Measurements from ENCODE around the gene PSMD14.

PSMD14 gene

GRCh38 chr2:161327582-161327981 lies 19.4 kb downstream of the PSMD14 start:
- ChIA-PET CTCF (no interaction called here), POLR2A (no interaction called here)
- H3K36me3 ChIP-seq (ENCODE audit: control insufficient read depth in 2 of 2, insufficient read depth in 1 of 2, low read length in 2 of 2): peaks cover 10 to 42% of the 10 kb centered on the region in 2 experiments; a peak in 2 of 3 replicates

GRCh38 chr2:161332371-161332967 lies 24.2 kb downstream of the PSMD14 start:
- Histone ChIP-seq H3K9me3 (ENCODE audit: control insufficient read depth, insufficient read depth, low read depth, low read length) (no peaks in the 10 kb centered on the region), H3K36me3 (ENCODE audit: control insufficient read depth in 2 of 2, insufficient read depth in 1 of 2, low read length in 2 of 2) (peaks cover 0 to 11% of the 10 kb centered on the region in 2 experiments; a peak in 2 of 3 replicates), H3K4me3 (ENCODE audit: low read depth, low read length) (no peak overlapping the region), H3K4me1 (ENCODE audit: control insufficient read depth, insufficient read depth, low read length) (no peaks in the 10 kb centered on the region), H3K27ac (ENCODE audit: extremely low read depth, low read depth, low read length) (no peak overlapping the region)
- ChIA-PET POLR2A (no interaction called here), CTCF (no interaction called here)
- no peak for TF ChIP-seq KLF7 (tag by site-specific recombination; IDR thresholded peaks at IDR 0.05; ENCODE audit: borderline replicate concordance)
- TF ChIP-seq ZNF221 (tag by site-specific recombination; IDR thresholded peaks at IDR 0.05; ENCODE audit: borderline replicate concordance): no peak
- no peak for TF ChIP-seq ZNF610 (tag by site-specific recombination; IDR thresholded peaks at IDR 0.05; ENCODE audit: borderline replicate concordance)
- no peak for TF ChIP-seq ZNF701 (tag by site-specific recombination; IDR thresholded peaks at IDR 0.05)
- TF ChIP-seq IKZF3 (tag by site-specific recombination; IDR thresholded peaks at IDR 0.05): no peak
- TF ChIP-seq ZNF140 (tag by site-specific recombination; IDR thresholded peaks at IDR 0.05): no peak
- TF ChIP-seq, protein P1, sequence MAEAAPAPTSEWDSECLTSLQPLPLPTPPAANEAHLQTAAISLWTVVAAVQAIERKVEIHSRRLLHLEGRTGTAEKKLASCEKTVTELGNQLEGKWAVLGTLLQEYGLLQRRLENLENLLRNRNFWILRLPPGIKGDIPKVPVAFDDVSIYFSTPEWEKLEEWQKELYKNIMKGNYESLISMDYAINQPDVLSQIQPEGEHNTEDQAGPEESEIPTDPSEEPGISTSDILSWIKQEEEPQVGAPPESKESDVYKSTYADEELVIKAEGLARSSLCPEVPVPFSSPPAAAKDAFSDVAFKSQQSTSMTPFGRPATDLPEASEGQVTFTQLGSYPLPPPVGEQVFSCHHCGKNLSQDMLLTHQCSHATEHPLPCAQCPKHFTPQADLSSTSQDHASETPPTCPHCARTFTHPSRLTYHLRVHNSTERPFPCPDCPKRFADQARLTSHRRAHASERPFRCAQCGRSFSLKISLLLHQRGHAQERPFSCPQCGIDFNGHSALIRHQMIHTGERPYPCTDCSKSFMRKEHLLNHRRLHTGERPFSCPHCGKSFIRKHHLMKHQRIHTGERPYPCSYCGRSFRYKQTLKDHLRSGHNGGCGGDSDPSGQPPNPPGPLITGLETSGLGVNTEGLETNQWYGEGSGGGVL (tag by site-specific recombination; IDR thresholded peaks at IDR 0.05): no peak
- no peak for TF ChIP-seq ZNF621 (tag by site-specific recombination; IDR thresholded peaks at IDR 0.05)
- no peak for TF ChIP-seq GLI4 (tag by site-specific recombination; IDR thresholded peaks at IDR 0.05)
- TF ChIP-seq ZNF169 (tag by site-specific recombination; IDR thresholded peaks at IDR 0.05): no peak
- TF ChIP-seq BCL11B (tag by site-specific recombination; IDR thresholded peaks at IDR 0.05; ENCODE audit: low read depth): no peak
- no peak for TF ChIP-seq KLF16 (tag by site-specific recombination; IDR thresholded peaks at IDR 0.05)
- no peak for TF ChIP-seq ZNF561 (tag by site-specific recombination; IDR thresholded peaks at IDR 0.05; ENCODE audit: borderline replicate concordance)
- TF ChIP-seq, protein P2, sequence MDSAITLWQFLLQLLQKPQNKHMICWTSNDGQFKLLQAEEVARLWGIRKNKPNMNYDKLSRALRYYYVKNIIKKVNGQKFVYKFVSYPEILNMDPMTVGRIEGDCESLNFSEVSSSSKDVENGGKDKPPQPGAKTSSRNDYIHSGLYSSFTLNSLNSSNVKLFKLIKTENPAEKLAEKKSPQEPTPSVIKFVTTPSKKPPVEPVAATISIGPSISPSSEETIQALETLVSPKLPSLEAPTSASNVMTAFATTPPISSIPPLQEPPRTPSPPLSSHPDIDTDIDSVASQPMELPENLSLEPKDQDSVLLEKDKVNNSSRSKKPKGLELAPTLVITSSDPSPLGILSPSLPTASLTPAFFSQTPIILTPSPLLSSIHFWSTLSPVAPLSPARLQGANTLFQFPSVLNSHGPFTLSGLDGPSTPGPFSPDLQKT (IDR thresholded peaks at IDR 0.05; ENCODE audit: borderline replicate concordance, low read depth, low read length): no peak
- TF ChIP-seq ZBTB20 (tag by site-specific recombination; IDR thresholded peaks at IDR 0.05): no peak
- no peak for TF ChIP-seq INSM2 (tag by site-specific recombination; IDR thresholded peaks at IDR 0.05)

More at GRCh38 chr2:161327582-161327981, 19.4 kb downstream of the PSMD14 start:
- Histone ChIP-seq H3K9me3 (ENCODE audit: control insufficient read depth, insufficient read depth, low read depth, low read length) (no peaks in the 10 kb centered on the region), H3K4me1 (ENCODE audit: control insufficient read depth, insufficient read depth, low read length) (no peaks in the 10 kb centered on the region), H3K27ac (ENCODE audit: extremely low read depth, low read depth, low read length) (no peak overlapping the region), H3K4me3 (ENCODE audit: low read depth, low read length) (no peak overlapping the region)
- TF ChIP-seq ATF2 (tag by site-specific recombination; IDR thresholded peaks at IDR 0.05; ENCODE audit: low read depth): peak; percentile 53; the same call in 1 of the 2 replicates
- no peak for TF ChIP-seq ZNF248 (tag by site-specific recombination; IDR thresholded peaks at IDR 0.05)

All from HEK293 (cell line).